Hematopoietic multipotent progenitor cell treated with erythropoietin and hydrocortisone succinate and interleukin-3 and kit ligand, for 15 days (in vitro differentiated cells): ENCODE results near the gene EBI3.
"Not testable (repeated sequence)": the region's sequence is repeated elsewhere in the genome, so short reads cannot be mapped to it uniquely, and the experiment has no call there.

ENCODE experiments used
- DNase-seq: peaks from one replicate; pipeline ENCODE4 v3.0.0-alpha.2; 2015; ENCODE audit warnings: low spot score

EBI3 gene

GRCh38 chr19:4234142-4234861, 5.0 kb downstream of the EBI3 start:
- DNase-seq: no peak

DNA sequence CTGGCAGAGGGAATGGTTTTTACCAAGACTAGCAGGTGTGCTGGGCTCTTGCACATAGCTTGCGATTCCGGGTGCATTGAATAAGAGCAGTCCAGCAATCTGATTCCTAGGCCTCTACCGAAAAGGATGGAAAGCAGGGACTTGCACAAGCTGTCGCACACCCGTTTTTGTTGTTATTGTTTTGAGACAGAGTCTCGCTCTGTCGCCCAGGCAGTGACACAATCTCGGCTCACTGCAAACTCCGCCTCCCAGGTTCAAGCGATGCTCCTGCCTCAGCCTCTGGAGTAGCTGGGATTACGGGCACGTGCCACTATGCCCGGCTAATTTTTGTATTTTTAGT, 5.5 kb downstream of the EBI3 start:
- DNase-seq: no peak

DNA sequence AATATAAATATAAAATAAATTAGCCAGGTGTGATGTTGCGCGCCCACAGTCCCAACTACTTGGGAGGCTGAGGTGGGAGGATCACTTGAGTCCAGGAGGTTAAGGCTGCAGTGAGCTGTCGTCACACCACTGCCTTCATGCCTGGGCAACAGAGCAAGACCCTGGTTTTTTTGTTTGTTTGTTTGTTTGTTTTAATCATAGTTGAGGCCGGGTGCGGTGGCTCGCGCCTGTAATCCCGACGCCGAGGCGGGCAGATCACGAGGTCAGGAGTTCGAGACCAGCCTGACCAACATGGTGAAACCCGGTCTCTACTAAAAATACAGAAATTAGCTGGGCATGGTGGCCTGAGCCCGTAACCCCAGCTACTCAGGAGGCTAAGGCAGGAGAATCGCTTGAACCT, 8.2 kb downstream of the EBI3 start:
- DNase-seq: not testable (repeated sequence)

DNA sequence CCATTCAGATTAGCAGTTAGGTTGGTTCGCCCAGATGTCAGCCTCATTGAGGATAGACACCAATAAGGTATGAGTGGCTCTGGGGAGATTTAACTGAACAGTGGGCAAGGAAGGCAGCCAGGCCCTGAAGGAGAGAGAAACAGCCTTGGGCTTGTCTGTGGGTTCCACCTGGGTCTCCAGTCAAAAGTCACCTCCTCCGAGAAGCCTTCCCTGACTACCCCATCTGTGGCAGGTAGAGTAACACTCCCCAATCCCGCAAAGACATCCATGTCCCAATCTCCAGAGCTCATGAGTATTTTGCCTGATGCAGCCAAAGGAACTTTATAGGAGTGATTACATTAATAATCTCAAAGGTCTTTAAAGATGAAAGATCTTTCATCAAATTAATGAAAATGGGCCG, 9.5 kb downstream of the EBI3 start:
- DNase-seq: no peak

GRCh38 chr19:4241824-4242430, 12.6 kb downstream of the EBI3 start:
- no peak for DNase-seq

- DNase-seq: not testable (repeated sequence)
These were observed 16.6 kb downstream of the EBI3 start for GRCh38 chr19:4245938-4246337.

- DNase-seq: peak; percentile 99
These were observed 17.7 kb downstream of the EBI3 start, which contains the start of gene YJU2 for GRCh38 chr19:4246767-4247593. YJU2 (plus strand) TSS chr19:4247080; CDS start chr19:4247147, 67 bp downstream.

- DNase-seq: no peak
These were observed 27.2 kb downstream of the EBI3 start for GRCh38 chr19:4256563-4256962.

GRCh38 chr19:4257025-4257424, 27.7 kb downstream of the EBI3 start:
- no peak for DNase-seq

DNA sequence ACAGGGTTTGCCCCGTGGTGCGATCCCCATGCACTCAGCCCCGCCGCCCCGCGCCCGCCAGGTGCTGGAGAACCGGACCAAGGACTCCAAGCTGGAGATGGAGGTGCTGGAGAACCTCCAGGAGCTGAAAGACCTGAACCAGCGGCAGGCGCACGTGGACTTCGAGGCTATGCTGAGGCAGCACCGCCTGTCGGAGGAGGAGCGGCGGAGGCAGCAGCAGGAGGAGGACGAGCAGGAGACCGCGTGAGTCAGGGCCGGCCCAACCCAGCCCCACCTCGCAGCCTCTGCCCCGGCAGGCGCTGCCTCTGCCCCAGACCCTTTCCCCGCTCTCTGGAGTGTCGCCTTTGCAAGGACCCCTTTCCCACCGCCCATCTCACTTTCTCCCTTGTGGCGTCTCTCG, 28.9 kb downstream of the EBI3 start:
- no peak for DNase-seq

DNA sequence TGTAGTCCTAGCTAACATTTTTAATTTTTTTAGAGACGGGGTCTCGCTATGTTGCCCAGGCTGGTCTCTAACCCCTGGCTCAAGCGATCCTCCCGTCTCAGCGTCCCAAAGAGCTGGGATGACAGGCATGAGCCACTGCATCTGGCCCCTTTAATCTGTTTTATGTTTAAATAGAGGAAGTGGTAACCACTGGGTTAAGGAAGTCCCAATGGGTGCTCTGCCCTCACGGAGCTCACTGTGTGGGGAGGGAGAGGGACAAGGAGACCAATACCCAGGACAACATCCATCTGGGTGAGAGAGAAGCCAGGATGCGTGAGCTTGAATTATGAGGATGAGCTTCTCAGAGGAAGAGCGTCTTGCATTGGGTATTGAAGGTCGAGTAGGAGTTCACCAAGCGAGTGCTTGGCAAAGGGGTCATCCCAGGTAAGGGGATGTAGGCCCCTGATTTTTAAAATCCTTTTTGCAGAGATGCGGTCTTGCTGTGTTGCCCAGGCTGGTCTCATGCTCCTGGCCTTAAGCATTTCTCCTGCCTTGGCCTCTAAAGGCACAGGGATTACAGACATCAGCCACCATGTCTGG, 31.4 kb downstream of the EBI3 start:
- DNase-seq: no peak

DNA sequence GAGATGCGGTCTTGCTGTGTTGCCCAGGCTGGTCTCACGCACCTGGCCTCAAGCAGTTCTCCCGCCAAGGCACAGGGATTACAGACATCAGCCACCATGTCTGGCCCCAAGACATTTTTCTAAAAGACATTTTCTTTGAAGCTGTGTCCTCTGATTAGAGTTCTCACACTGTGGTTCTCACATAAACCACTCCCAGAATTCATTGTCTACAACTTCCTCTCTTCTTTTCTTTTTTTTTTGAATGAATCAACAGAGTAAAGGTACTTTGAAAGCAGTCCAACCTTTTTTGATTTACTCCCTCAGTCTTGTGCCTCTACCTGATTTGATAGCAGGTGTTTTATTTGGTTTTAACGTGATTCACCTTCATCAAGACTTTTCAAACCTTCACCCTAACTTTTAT, 35.5 kb downstream of the EBI3 start:
- DNase-seq: no peak

DNA sequence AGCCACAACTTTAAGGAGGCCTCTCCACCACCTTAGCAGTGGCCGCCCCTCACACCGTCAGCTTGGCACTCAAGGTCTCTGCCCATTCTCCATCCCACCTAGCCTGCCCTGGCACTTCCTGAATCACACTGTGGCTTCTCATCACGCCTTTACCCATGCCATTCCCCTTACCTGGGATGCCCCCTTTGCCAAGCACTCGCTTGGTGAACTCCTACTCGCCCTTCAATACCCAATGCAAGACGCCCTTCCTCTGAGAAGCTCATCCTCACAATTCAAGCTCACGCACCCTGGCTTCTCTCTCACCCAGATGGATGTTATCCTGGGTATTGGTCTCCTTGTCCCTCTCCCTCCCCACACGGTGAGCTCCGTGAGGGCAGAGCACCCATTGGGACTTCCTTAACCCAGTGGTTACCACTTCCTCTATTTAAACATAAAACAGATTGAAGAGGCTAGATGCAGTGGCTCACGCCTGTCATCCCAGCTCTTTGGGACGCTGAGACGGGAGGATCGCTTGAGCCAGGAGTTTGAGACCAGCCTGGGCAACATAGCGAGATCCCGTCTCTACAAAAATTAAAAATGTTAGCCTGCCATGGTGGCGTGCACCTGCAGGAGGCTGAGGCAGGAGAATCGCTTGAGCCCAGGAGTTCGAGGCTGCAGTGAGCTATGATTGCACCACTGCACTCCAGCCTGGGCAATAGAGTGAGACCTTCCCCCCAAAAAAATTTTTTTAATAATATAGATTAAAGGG, 37.1 kb downstream of the EBI3 start:
- DNase-seq: no peak

- peak; percentile 73 for DNase-seq
These were observed 38.0 kb downstream of the EBI3 start for GRCh38 chr19:4267101-4267900.

DNA sequence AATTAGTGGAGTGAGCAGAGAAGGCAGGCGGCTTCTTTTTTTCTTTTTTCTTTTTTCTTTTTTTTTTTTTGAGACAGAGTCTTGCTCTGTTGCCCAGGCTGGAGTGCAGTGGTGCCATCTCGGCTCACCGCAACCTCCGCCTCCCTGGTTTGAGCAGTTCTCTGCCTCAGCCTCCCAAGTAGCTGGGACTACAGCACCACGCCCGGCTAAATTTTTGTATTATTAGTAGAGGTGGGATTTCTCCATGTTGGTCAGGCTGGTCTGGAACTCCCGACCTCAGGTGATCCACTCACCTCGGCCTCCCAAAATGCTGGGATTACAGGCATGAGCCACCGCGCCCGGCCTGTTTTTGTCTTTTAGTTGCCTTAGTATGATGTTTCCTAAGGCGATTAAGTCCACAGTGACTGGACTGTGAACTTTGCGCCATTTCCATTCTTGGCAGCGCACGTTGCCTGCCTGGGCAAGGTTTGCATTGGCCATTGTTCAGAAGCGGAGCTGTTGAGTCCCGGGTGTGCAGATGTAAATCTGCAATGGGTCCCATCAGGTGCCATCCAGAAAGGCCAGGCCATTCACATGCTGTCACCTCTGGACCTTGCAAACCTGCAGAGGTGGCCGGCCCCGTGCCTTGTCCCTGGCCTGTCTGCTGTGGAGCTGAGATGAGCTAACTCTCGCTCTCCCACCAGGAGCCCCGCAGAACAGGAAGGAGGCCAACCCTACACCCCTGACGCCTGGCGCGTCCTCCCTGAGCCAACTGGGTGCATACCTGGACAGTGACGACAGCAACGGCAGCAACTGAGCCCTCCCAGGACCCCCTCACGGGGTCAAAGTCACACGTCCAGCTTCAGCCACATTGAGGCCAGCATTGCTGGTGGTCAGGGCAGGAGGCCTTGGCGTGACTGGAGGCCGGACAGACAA, 38.8 kb downstream of the EBI3 start:
- DNase-seq: no peak

GRCh38 chr19:4268816-4269430, 39.6 kb downstream of the EBI3 start:
- DNase-seq: no peak

DNA sequence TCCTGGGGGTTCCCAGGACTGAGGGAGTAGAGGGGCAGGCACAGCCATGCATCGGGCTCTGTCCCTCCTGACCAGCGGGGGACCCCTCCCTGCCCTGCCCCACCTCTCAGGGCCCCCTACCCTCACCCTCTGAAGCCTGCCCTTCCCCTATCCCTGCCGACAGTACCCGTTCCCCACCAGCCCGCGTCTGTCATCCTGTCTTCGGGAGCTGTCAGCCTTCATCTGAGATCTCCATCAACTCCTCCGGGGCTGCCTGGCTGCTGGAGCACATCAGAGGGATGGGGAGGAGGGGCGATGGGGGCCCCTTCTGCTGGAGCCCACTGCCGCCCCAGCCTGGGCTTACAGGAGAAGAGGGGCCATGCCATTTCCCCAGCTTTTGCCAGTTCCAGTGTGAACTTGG, 43.6 kb downstream of the EBI3 start:
- no peak for DNase-seq

GRCh38 chr19:4274321-4274686, 45.0 kb downstream of the EBI3 start:
- DNase-seq: not testable (repeated sequence)

DNA sequence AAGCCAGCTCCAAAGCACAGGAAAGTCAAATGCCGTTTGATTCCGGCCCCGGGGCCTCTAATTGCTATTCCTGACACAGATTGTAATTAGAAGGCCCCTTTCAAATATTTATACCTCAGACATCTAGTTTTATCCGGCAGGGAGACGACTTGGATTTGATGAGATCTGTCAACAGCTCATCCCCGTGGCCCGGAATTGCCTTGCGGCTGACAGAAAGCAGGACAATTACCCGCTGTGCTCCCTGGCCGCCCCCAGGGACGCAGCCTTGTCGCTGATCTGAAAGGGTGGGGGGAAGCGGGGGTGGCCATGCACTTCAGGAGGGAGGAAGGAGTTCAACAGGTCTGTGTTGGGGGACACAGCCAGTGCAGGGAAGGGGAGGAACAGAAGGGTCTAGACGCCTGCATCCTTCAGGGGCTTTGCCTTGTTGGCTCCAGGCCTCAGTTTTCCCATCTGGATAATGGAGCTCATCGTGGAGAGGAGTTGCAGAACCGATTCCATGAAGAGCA, 47.9 kb downstream of the EBI3 start:
- no peak for DNase-seq
